GM23338 (cell line): ENCODE data around the gene UGCG. TPM values are rescaled to one million over a fixed set of nuclear protein-coding genes. Genes with fewer than 3 reads are reported as not detected.

Experiments used
- ATAC-seq: fragments of 200-7000 bp; cut with Tn5 transposase; 3 replicates; pipeline ENCODE4 v1.9.1; 2020
- DNase-seq: peaks from one replicate; pipeline ENCODE4 v3.0.0-alpha.2; 2015; ENCODE audit warnings: low spot score
- H2AFZ ChIP-seq: fragments of 200-600 bp; sonication (generic); 2 replicates; pipeline ENCODE4 v1.8.0; 2016; ENCODE audit warnings: antibody characterized with exemption, mild to moderate bottlenecking, moderate library complexity
- H3F3A ChIP-seq: fragments of 200-600 bp; sonication (generic); replicated peaks from 2 replicates; pipeline ENCODE4 v1.8.0; 2017; ENCODE audit warnings: antibody characterized with exemption, mixed run types, low read depth
- H3K27ac ChIP-seq: fragments of 200-600 bp; sonication (generic); 2 replicates; pipeline ENCODE4 v1.6.1; 2016; ENCODE audit warnings: low read depth
- H3K27me3 ChIP-seq: fragments of 200-600 bp; sonication (generic); 2 replicates; pipeline ENCODE4 v1.8.0; 2016; ENCODE audit warnings: mild to moderate bottlenecking, mixed run types, moderate library complexity; ENCODE audit not compliant: insufficient read depth
- H3K36me3 ChIP-seq: fragments of 200-600 bp; sonication (generic); 2 replicates; pipeline ENCODE4 v1.8.0; 2016; ENCODE audit warnings: mild to moderate bottlenecking; ENCODE audit not compliant: insufficient read depth
- H3K4me1 ChIP-seq: fragments of 200-600 bp; sonication (generic); 2 replicates; pipeline ENCODE4 v1.8.0; 2016; ENCODE audit warnings: mild to moderate bottlenecking, moderate library complexity; ENCODE audit not compliant: insufficient read depth
- H3K4me2 ChIP-seq: fragments of 200-600 bp; sonication (generic); 2 replicates; pipeline ENCODE4 v1.7.1; 2017; ENCODE audit warnings: mixed run types
- H3K4me3 ChIP-seq: fragments of 200-600 bp; sonication (generic); 2 replicates; pipeline ENCODE4 v1.6.1; 2016; ENCODE audit warnings: mixed run types
- H3K79me2 ChIP-seq: fragments of 200-600 bp; sonication (generic); replicated peaks from 2 replicates; pipeline ENCODE4 v1.8.0; 2017; ENCODE audit warnings: mild to moderate bottlenecking; ENCODE audit not compliant: insufficient read depth
- H3K9me2 ChIP-seq: fragments of 200-600 bp; sonication (generic); 2 replicates; pipeline ENCODE4 v1.8.0; 2017; ENCODE audit not compliant: insufficient read depth
- H4K20me1 ChIP-seq: fragments of 200-600 bp; sonication (generic); replicated peaks from 2 replicates; pipeline ENCODE4 v1.8.0; 2017; ENCODE audit warnings: mild to moderate bottlenecking; ENCODE audit not compliant: insufficient read depth
- H3K27ac Mint-ChIP-seq: 2 replicates; pipeline ENCODE4 v1.8.0; 2020; ENCODE audit warnings: inconsistent platforms, mild to moderate bottlenecking, moderate library complexity, mixed read lengths
- H3K27me3 Mint-ChIP-seq: 3 replicates; pipeline ENCODE4 v1.8.0; 2022; ENCODE audit warnings: low read depth, mild to moderate bottlenecking, moderate library complexity, mixed read lengths, inconsistent platforms; ENCODE audit not compliant: insufficient read depth, poor library complexity
- H3K36me3 Mint-ChIP-seq: 3 replicates; pipeline ENCODE4 v1.8.0; 2021; ENCODE audit warnings: low read depth, mild to moderate bottlenecking, inconsistent platforms, moderate library complexity, mixed read lengths
- H3K4me1 Mint-ChIP-seq: 3 replicates; pipeline ENCODE4 v1.8.0; 2020; ENCODE audit warnings: mild to moderate bottlenecking, inconsistent platforms, mixed read lengths
- H3K4me3 Mint-ChIP-seq: 3 replicates; pipeline ENCODE4 v1.8.0; 2021; ENCODE audit warnings: moderate library complexity, mild to moderate bottlenecking, inconsistent platforms, mixed read lengths
- H3K9me3 Mint-ChIP-seq: 3 replicates; pipeline ENCODE4 v1.8.0; 2020; ENCODE audit warnings: moderate library complexity, mild to moderate bottlenecking, inconsistent platforms, mixed read lengths
- CREB1 ChIP-seq: fragments of 250-450 bp; sonication (Bioruptor Pico); IDR thresholded peaks from 2 replicates; pipeline ENCODE4 v1.5.0; 2020; ENCODE audit warnings: low read depth, mild to moderate bottlenecking, moderate library complexity
- ETS1 ChIP-seq: IDR thresholded peaks from 2 replicates; pipeline ENCODE4 v1.6.1; 2016; ENCODE audit warnings: antibody characterized with exemption
- EZH2 ChIP-seq: fragments of 200-600 bp; sonication (generic); IDR thresholded peaks from one replicate; pipeline ENCODE4 v1.8.0; 2017; ENCODE audit warnings: antibody characterized with exemption, mild to moderate bottlenecking, low read depth; ENCODE audit not compliant: unreplicated experiment
- EZH2phosphoT487 ChIP-seq: fragments of 200-600 bp; sonication (generic); IDR thresholded peaks from one replicate; pipeline ENCODE4 v1.8.1; 2018; ENCODE audit warnings: antibody characterized with exemption; ENCODE audit not compliant: unreplicated experiment
- JUNB ChIP-seq: IDR thresholded peaks from one replicate; pipeline ENCODE4 v1.6.1; 2016; ENCODE audit warnings: antibody characterized with exemption; ENCODE audit not compliant: unreplicated experiment
- NANOG ChIP-seq: IDR thresholded peaks from 2 replicates; pipeline ENCODE4 v1.6.1; 2016; ENCODE audit warnings: antibody characterized with exemption, borderline replicate concordance
- POLR2AphosphoS5 ChIP-seq: IDR thresholded peaks from 2 replicates; pipeline ENCODE4 v1.6.1; 2016; ENCODE audit warnings: antibody characterized with exemption, low read depth
- STAT1 ChIP-seq: IDR thresholded peaks from one replicate; pipeline ENCODE4 v1.6.1; 2016; ENCODE audit warnings: antibody characterized with exemption; ENCODE audit not compliant: unreplicated experiment
- ZNF114 ChIP-seq: fragments of 250-450 bp; sonication (Bioruptor Pico); IDR thresholded peaks from 2 replicates; pipeline ENCODE4 v1.5.0; 2020; ENCODE audit warnings: mild to moderate bottlenecking, moderate library complexity
- ZNF331 ChIP-seq: fragments of 250-450 bp; sonication (Bioruptor Pico); IDR thresholded peaks from 2 replicates; pipeline ENCODE4 v1.5.0; 2020; ENCODE audit warnings: low read depth, mild to moderate bottlenecking, moderate library complexity
- polyA plus RNA-seq: library from polyadenylated mRNA; unstranded; fragments of >200 nt; fragmentation: Nextera tagmentation; extraction: Ambion mirVana; gene quantifications from 2 replicates; pipeline ENCODE4 v1.2.1, GENCODE V29; 2016
- total RNA-seq: library from RNA; depleted of rRNA; stranded (reverse); fragments of >200 nt; shearing (Covaris generic); gene quantifications from 2 replicates; pipeline ENCODE4 v1.2.3, GENCODE V29; 2014
- TF ChIP-seq, protein P1 (sequence below): IDR thresholded peaks from one replicate; pipeline ENCODE4 v1.6.1; 2018; ENCODE audit warnings: antibody characterized with exemption; ENCODE audit not compliant: unreplicated experiment

The UGCG gene
- total and polyA plus RNA-seq, 2 experiments from 2014 or later: 30.4 to 44.9 TPM

- H3K27ac ChIP-seq: no peak overlapping the region
- no peaks in the 10 kb centered on the region for H3K36me3 ChIP-seq
- H4K20me1 ChIP-seq: no peaks in the 10 kb centered on the region; the same call in 1 of the 2 replicates
- no peak overlapping the region for H2AFZ ChIP-seq
- H3K36me3 Mint-ChIP-seq: peaks cover 14% of the 10 kb centered on the region; the same call in 2 of the 3 replicates
- no peaks in the 10 kb centered on the region for H3K9me3 Mint-ChIP-seq
- no peaks in the 10 kb centered on the region for H3F3A ChIP-seq
- no peak overlapping the region for H3K4me2 ChIP-seq
- no peak overlapping the region for H3K27ac Mint-ChIP-seq
- H3K4me1 ChIP-seq: no peaks in the 10 kb centered on the region
- no peaks in the 10 kb centered on the region for H3K27me3 Mint-ChIP-seq
- no peaks in the 10 kb centered on the region for H3K4me1 Mint-ChIP-seq
- ATAC-seq (no peak), DNase-seq (no peak)
- H3K4me3 Mint-ChIP-seq: no peak overlapping the region
- no peak overlapping the region for H3K4me3 ChIP-seq
- TF ChIP-seq EZH2phosphoT487: no peak
- no peak for TF ChIP-seq JUNB
- no peak for TF ChIP-seq POLR2AphosphoS5
- TF ChIP-seq NANOG: no peak
- TF ChIP-seq EZH2: no peak
- no peak for TF ChIP-seq CREB1 (CRISPR knock-in tag)
- no peak for TF ChIP-seq ETS1
- TF ChIP-seq ZNF114: no peak
- TF ChIP-seq, protein P1, sequence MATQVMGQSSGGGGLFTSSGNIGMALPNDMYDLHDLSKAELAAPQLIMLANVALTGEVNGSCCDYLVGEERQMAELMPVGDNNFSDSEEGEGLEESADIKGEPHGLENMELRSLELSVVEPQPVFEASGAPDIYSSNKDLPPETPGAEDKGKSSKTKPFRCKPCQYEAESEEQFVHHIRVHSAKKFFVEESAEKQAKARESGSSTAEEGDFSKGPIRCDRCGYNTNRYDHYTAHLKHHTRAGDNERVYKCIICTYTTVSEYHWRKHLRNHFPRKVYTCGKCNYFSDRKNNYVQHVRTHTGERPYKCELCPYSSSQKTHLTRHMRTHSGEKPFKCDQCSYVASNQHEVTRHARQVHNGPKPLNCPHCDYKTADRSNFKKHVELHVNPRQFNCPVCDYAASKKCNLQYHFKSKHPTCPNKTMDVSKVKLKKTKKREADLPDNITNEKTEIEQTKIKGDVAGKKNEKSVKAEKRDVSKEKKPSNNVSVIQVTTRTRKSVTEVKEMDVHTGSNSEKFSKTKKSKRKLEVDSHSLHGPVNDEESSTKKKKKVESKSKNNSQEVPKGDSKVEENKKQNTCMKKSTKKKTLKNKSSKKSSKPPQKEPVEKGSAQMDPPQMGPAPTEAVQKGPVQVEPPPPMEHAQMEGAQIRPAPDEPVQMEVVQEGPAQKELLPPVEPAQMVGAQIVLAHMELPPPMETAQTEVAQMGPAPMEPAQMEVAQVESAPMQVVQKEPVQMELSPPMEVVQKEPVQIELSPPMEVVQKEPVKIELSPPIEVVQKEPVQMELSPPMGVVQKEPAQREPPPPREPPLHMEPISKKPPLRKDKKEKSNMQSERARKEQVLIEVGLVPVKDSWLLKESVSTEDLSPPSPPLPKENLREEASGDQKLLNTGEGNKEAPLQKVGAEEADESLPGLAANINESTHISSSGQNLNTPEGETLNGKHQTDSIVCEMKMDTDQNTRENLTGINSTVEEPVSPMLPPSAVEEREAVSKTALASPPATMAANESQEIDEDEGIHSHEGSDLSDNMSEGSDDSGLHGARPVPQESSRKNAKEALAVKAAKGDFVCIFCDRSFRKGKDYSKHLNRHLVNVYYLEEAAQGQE: no peak
- H3K9me2 ChIP-seq: no peaks in the 10 kb centered on the region
- peaks cover 40% of the 10 kb centered on the region for H3K79me2 ChIP-seq
- H3K27me3 ChIP-seq: no peaks in the 10 kb centered on the region
Measured at GRCh38 chr9:111924281-111924680, 27.7 kb downstream of the UGCG start.

DNA sequence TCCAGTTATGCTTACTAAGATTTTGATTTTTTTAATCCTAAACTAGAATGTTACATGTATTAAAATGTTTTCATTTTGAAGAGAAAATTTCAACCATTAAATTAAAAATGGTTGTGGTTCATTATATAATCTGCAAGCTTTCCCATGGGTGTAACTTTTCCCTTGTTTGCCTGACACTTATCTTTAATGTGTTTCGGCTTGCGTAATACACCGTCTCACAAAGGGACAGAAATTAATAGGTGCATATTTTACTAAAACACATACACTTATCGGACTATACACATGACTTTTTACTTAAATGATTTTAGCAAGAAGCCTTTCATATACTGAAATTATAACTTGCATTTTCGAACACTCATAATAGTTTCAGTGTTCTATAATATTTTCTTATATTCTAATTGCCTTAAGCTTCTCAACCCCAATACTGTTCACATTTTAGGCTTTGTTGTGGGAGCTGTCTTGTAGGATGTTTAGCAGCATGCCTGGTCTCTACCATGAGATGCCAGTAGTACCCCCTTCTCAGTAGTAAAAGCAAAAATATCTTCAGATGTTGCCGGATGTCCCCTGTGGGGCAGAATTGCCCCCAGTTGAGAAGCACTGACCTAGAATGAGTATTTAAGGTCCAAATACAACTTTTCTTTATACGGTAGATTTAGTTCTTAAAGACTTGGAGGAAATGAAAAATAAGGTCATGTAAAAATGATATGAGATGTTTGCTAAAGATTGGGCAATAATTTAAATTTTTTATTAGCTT lies 28.6 kb downstream of the UGCG start:
- ATAC-seq: no peak
- no peak overlapping the region for H3K4me3 ChIP-seq
- H3K9me2 ChIP-seq: no peaks in the 10 kb centered on the region
- DNase-seq: no peak
- H3F3A ChIP-seq: no peaks in the 10 kb centered on the region
- no peak overlapping the region for H3K4me2 ChIP-seq
- H3K36me3 ChIP-seq: no peaks in the 10 kb centered on the region; the same call in 1 of the 2 replicates
- H3K9me3 Mint-ChIP-seq: no peaks in the 10 kb centered on the region
- peaks cover 3% of the 10 kb centered on the region; the same call in 1 of the 2 replicates for H4K20me1 ChIP-seq
- peaks cover 13% of the 10 kb centered on the region; the same call in 2 of the 3 replicates for H3K36me3 Mint-ChIP-seq
- H3K27ac Mint-ChIP-seq: no peak overlapping the region
- peaks cover 32% of the 10 kb centered on the region for H3K79me2 ChIP-seq
- no peaks in the 10 kb centered on the region for H3K27me3 ChIP-seq
- H2AFZ ChIP-seq: no peak overlapping the region
- no peaks in the 10 kb centered on the region for H3K4me1 ChIP-seq
- no peaks in the 10 kb centered on the region for H3K27me3 Mint-ChIP-seq
- H3K4me3 Mint-ChIP-seq: no peak overlapping the region
- no peak overlapping the region for H3K27ac ChIP-seq
- no peaks in the 10 kb centered on the region for H3K4me1 Mint-ChIP-seq
- no peak for TF ChIP-seq CREB1 (CRISPR knock-in tag)
- TF ChIP-seq NANOG: no peak
- no peak for TF ChIP-seq EZH2
- no peak for TF ChIP-seq ZNF114
- no peak for TF ChIP-seq EZH2phosphoT487
- TF ChIP-seq, protein P1: no peak
- no peak for TF ChIP-seq STAT1
- TF ChIP-seq ZNF331 (CRISPR knock-in tag): no peak
- no peak for TF ChIP-seq ETS1
- TF ChIP-seq POLR2AphosphoS5: no peak
- TF ChIP-seq JUNB: no peak
